ENCODE data around the gene UNC5C.

The UNC5C gene

GRCh38 chr4:95494186-95494585 lies 54.6 kb downstream of the UNC5C start:
- no peaks in the 10 kb centered on the region for H3K36me3 ChIP-seq (ENCODE audit: insufficient read depth)

GRCh38 chr4:95478679-95479078 lies 70.1 kb downstream of the UNC5C start:
- no peaks in the 10 kb centered on the region for H3K27me3 ChIP-seq (ENCODE audit: insufficient read depth, low read depth)

More at GRCh38 chr4:95494186-95494585, 54.6 kb downstream of the UNC5C start:
- Histone ChIP-seq H3K27me3 (ENCODE audit: insufficient read depth, low read depth) (no peaks in the 10 kb centered on the region), H3K4me1 (ENCODE audit: low read depth, poor library complexity, severe bottlenecking) (no peaks in the 10 kb centered on the region), H3K27ac (no peak overlapping the region), H3K79me2 (ENCODE audit: insufficient read depth, low read depth) (no peaks in the 10 kb centered on the region), H4K20me1 (ENCODE audit: insufficient read depth) (no peaks in the 10 kb centered on the region), H3K4me2 (no peak overlapping the region), H3K9ac (no peak overlapping the region), H3K4me3 (IDR thresholded peaks at IDR 0.05; ENCODE audit: insufficient read depth, low read depth, low read length) (no peak overlapping the region), H2AFZ (ENCODE audit: low read depth) (no peak overlapping the region)
- no peak for TF ChIP-seq CTCF (conservative IDR thresholded peaks at IDR 0.05; ENCODE audit: low read depth, low read length)

GRCh38 chr4:95476121-95476520 lies 72.7 kb downstream of the UNC5C start:
- H2AFZ ChIP-seq (ENCODE audit: low read depth): no peak overlapping the region
- no peaks in the 10 kb centered on the region for H3K4me1 ChIP-seq (ENCODE audit: low read depth, poor library complexity, severe bottlenecking)
- H3K27ac ChIP-seq: no peak overlapping the region
- no peaks in the 10 kb centered on the region for H3K36me3 ChIP-seq (ENCODE audit: insufficient read depth)
- no peak overlapping the region for H3K4me2 ChIP-seq
- no peak for TF ChIP-seq CTCF (conservative IDR thresholded peaks at IDR 0.05; ENCODE audit: low read depth, low read length)
- H3K4me3 ChIP-seq (IDR thresholded peaks at IDR 0.05; ENCODE audit: insufficient read depth, low read depth, low read length): no peak overlapping the region
- H3K9ac ChIP-seq: no peak overlapping the region
- H4K20me1 ChIP-seq (ENCODE audit: insufficient read depth): no peaks in the 10 kb centered on the region
- no peaks in the 10 kb centered on the region for H3K27me3 ChIP-seq (ENCODE audit: insufficient read depth, low read depth)
- H3K79me2 ChIP-seq (ENCODE audit: insufficient read depth, low read depth): no peaks in the 10 kb centered on the region

More at GRCh38 chr4:95478679-95479078, 70.1 kb downstream of the UNC5C start:
- Histone ChIP-seq H3K9ac (no peak overlapping the region), H3K4me3 (IDR thresholded peaks at IDR 0.05; ENCODE audit: insufficient read depth, low read depth, low read length) (no peak overlapping the region), H3K4me2 (no peak overlapping the region), H4K20me1 (ENCODE audit: insufficient read depth) (no peaks in the 10 kb centered on the region), H3K79me2 (ENCODE audit: insufficient read depth, low read depth) (no peaks in the 10 kb centered on the region), H3K4me1 (ENCODE audit: low read depth, poor library complexity, severe bottlenecking) (no peaks in the 10 kb centered on the region), H2AFZ (ENCODE audit: low read depth) (no peak overlapping the region), H3K36me3 (ENCODE audit: insufficient read depth) (no peaks in the 10 kb centered on the region), H3K27ac (no peak overlapping the region)
- TF ChIP-seq CTCF (conservative IDR thresholded peaks at IDR 0.05; ENCODE audit: low read depth, low read length): no peak

GRCh38 chr4:95472534-95472933 lies 76.2 kb downstream of the UNC5C start:
- no peak overlapping the region for H3K4me2 ChIP-seq
- TF ChIP-seq CTCF (conservative IDR thresholded peaks at IDR 0.05; ENCODE audit: low read depth, low read length): no peak
- no peaks in the 10 kb centered on the region for H3K4me1 ChIP-seq (ENCODE audit: low read depth, poor library complexity, severe bottlenecking)
- no peaks in the 10 kb centered on the region for H3K79me2 ChIP-seq (ENCODE audit: insufficient read depth, low read depth)
- H2AFZ ChIP-seq (ENCODE audit: low read depth): no peak overlapping the region
- no peaks in the 10 kb centered on the region for H3K27me3 ChIP-seq (ENCODE audit: insufficient read depth, low read depth)
- H3K4me3 ChIP-seq (IDR thresholded peaks at IDR 0.05; ENCODE audit: insufficient read depth, low read depth, low read length): no peak overlapping the region
- no peaks in the 10 kb centered on the region for H4K20me1 ChIP-seq (ENCODE audit: insufficient read depth)
- H3K9ac ChIP-seq: no peak overlapping the region
- H3K27ac ChIP-seq: no peak overlapping the region
- no peaks in the 10 kb centered on the region for H3K36me3 ChIP-seq (ENCODE audit: insufficient read depth)
